GM19438 (cell line): Measurements from ENCODE around the gene OR2Y1.
"Not testable (repeated sequence)": the region's sequence is repeated elsewhere in the genome, so short reads cannot be mapped to it uniquely, and the experiment has no call there.

Experiments used
- ATAC-seq: cut with Tn5 transposase; IDR thresholded peaks from one replicate; pipeline ENCODE4 v1.9.1; 2021; ENCODE audit warnings: low read depth; ENCODE audit not compliant: unreplicated experiment

OR2Y1 gene

GRCh38 chr5:180739958-180740357 lies at the start of gene OR2Y1:
OR2Y1 (minus strand) TSS chr5:180740058; CDS start chr5:180740058, 0 bp downstream.
- no peak for ATAC-seq

- ATAC-seq, result not testable (repeated sequence)
These were observed 49.0 kb upstream of the OR2Y1 start for GRCh38 chr5:180788651-180789410.

- ATAC-seq, result no peak
These were observed 48.0 kb upstream of the OR2Y1 start for GRCh38 chr5:180787711-180788431.

GRCh38 chr5:180786531-180787398 lies 46.9 kb upstream of the OR2Y1 start:
- no peak for ATAC-seq

GRCh38 chr5:180785794-180786221 lies 46.0 kb upstream of the OR2Y1 start:
- no peak for ATAC-seq

GRCh38 chr5:180785121-180785781 lies 45.4 kb upstream of the OR2Y1 start:
- no peak for ATAC-seq

GRCh38 chr5:180784497-180785097 lies 44.7 kb upstream of the OR2Y1 start:
- peak; percentile 81 for ATAC-seq

GRCh38 chr5:180783340-180784052 lies 43.6 kb upstream of the OR2Y1 start:
- ATAC-seq, result no peak

- no peak for ATAC-seq
These were observed 42.9 kb upstream of the OR2Y1 start for GRCh38 chr5:180782748-180783147.

- ATAC-seq, result not testable (repeated sequence)
These were observed 42.1 kb upstream of the OR2Y1 start for GRCh38 chr5:180781900-180782326.

GRCh38 chr5:180779985-180780610 lies 40.2 kb upstream of the OR2Y1 start:
- no peak for ATAC-seq

- ATAC-seq, result no peak
These were observed 37.6 kb upstream of the OR2Y1 start for GRCh38 chr5:180777475-180777874.

GRCh38 chr5:180776376-180776775 lies 36.5 kb upstream of the OR2Y1 start:
- ATAC-seq, result no peak

GRCh38 chr5:180775624-180776023 lies 35.8 kb upstream of the OR2Y1 start:
- no peak for ATAC-seq

GRCh38 chr5:180771839-180772238 lies 32.0 kb upstream of the OR2Y1 start:
- no peak for ATAC-seq

- ATAC-seq, result no peak
These were observed 30.0 kb upstream of the OR2Y1 start for GRCh38 chr5:180769821-180770220.

- ATAC-seq, result no peak
These were observed 15.7 kb upstream of the OR2Y1 start for GRCh38 chr5:180755601-180756000.

- ATAC-seq, result no peak
These were observed 4.4 kb upstream of the OR2Y1 start for GRCh38 chr5:180744253-180744652.

GRCh38 chr5:180742727-180743126 lies 2.9 kb upstream of the OR2Y1 start:
- ATAC-seq, result no peak
